ENCODE results near the gene GPR107. TPM values are rescaled to one million over a fixed set of nuclear protein-coding genes. Genes with fewer than 3 reads are reported as not detected.

Gene GPR107
- total RNA-seq, 6 experiments from 2014 or later, result 12.6 to 18.2 (median 14.5) TPM

GRCh38 chr9:130171226-130172148, 117.8 kb downstream of the GPR107 start:
- Histone ChIP-seq H3K9me3 (no peaks in the 10 kb centered on the region), H3K4me3 (peak overlapping the region; percentile 12 to 46 (median 18)), H3K27ac (no peak overlapping the region), H3K4me1 (no peaks in the 10 kb centered on the region), H3K27me3 (no peaks in the 10 kb centered on the region), H3K36me3 (no peaks in the 10 kb centered on the region)
- WGBS (ENCODE audit: insufficient coverage, low coverage, low lambda C conversion rate, missing lambda C conversion rate), result 55% methylated on average over 10 of the region's 45 CpGs
- TF ChIP-seq CTCF (IDR thresholded peaks at IDR 0.05) (no peak), POLR2A (IDR thresholded peaks at IDR 0.05) (no peak)
- intact Hi-C loops (cut with DNase I), result no loop called here
- peak in 2 of 4 donors; percentile 4 for ATAC-seq
- DNase-seq, result no peak

GRCh38 chr9:130172161-130172857, 118.6 kb downstream of the GPR107 start, which contains the start of gene NCS1:
Gene NCS1 (plus strand): TSS chr9:130172404. CDS start chr9:130172664, 260 bp downstream.
- WGBS (ENCODE audit: insufficient coverage, low coverage, low lambda C conversion rate, missing lambda C conversion rate), result no CpG with 5 or more reads among the region's 101 CpGs
- Histone ChIP-seq H3K4me3 (peak within 1 kb of the TSS; percentile 27 to 46 (median 33)), H3K36me3 (no peaks in the 10 kb centered on the region), H3K9me3 (no peaks in the 10 kb centered on the region), H3K27ac (no peak within 1 kb of the TSS), H3K27me3 (no peaks in the 10 kb centered on the region), H3K4me1 (no peaks in the 10 kb centered on the region)
- TF ChIP-seq CTCF (IDR thresholded peaks at IDR 0.05), result no peak
- no peak for TF ChIP-seq POLR2A (IDR thresholded peaks at IDR 0.05)
- intact Hi-C loops (cut with DNase I), result no loop called here
- peak; percentile 84 to 94 (median 92) for ATAC-seq
- peak; percentile 80 to 86 (median 86) for DNase-seq

DNA sequence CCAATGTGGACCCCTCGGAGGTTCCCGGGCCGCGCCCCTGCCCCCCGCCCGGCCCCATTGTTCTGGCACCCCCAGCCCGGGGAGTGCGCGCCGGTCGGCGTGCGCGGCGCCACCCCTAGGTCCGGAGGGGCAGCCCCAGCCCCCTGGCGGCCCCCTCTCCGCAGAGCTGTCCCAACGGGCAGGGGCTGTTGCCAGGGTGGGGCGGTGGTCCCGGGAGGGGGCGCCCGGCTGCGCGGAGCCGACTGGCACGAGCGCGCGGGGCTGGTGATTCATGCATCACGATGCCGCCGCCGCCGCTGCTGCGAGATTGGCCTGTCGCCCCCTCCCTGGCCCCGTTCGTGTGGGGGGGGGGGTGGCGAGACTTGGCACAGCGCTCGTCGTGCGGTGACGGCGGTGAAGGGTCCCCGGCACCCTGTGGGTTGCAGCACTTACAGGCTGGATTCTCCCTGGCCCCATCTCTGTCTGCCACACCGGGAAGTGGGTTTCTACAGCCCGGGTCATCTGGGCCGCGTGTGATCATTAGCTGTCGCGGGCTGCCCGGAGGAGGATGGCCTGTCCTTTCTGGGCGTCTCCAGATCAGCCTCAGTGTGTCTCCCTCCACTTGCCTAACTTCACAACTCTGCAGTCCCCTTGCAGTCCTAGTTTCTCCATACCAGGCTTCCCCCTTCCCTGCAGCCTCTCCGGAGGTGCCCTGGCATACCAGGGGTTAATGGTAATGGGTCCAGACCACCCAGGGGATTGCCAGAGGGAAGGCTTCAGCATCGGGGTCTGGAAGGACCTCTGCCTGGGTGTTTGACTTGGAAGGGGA, 119.4 kb downstream of the GPR107 start:
- H3K27me3 ChIP-seq, result no peaks in the 10 kb centered on the region
- H3K4me1 ChIP-seq, result no peaks in the 10 kb centered on the region
- no peak for DNase-seq
- intact Hi-C loops (cut with DNase I), result no loop called here
- H3K27ac ChIP-seq, result no peak overlapping the region
- TF ChIP-seq CTCF (IDR thresholded peaks at IDR 0.05) (no peak), POLR2A (IDR thresholded peaks at IDR 0.05) (no peak)
- 15% methylated on average over 10 of the region's 57 CpGs for WGBS (ENCODE audit: insufficient coverage, low coverage, low lambda C conversion rate, missing lambda C conversion rate)
- no peaks in the 10 kb centered on the region for H3K9me3 ChIP-seq
- no peaks in the 10 kb centered on the region for H3K36me3 ChIP-seq
- peak overlapping the region; percentile 27 to 36 (median 33) for H3K4me3 ChIP-seq
- no peak for ATAC-seq

DNA sequence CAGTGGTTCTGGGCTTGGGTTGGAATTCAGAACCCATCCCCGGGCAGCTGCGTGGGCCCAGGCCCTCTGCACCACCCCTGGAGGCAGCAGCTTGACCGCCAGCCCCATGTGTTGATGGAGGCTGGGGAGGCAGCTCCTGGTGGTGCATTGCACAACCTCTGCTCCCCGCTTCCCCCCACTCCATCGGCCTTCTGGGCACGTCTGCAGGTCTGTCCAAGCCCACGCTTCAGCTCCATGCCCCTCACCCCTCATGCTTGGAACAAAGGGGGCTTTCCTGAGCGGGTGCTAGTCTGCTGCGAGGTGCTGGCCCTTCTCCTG, 119.9 kb downstream of the GPR107 start:
- H3K36me3 ChIP-seq, result no peaks in the 10 kb centered on the region
- 70% methylated on average over 3 of the region's 9 CpGs for WGBS (ENCODE audit: insufficient coverage, low coverage, low lambda C conversion rate, missing lambda C conversion rate)
- no peak for TF ChIP-seq CTCF (IDR thresholded peaks at IDR 0.05)
- TF ChIP-seq POLR2A (IDR thresholded peaks at IDR 0.05), result no peak
- DNase-seq (no peak), ATAC-seq (no peak)
- no peaks in the 10 kb centered on the region for H3K9me3 ChIP-seq
- intact Hi-C loops (cut with DNase I), result no loop called here
- no peaks in the 10 kb centered on the region for H3K27me3 ChIP-seq
- H3K27ac ChIP-seq, result no peak overlapping the region
- no peaks in the 10 kb centered on the region for H3K4me1 ChIP-seq
- peak overlapping the region in 1 of 3 donors; percentile 27 for H3K4me3 ChIP-seq

Data from right lobe of liver (tissue), 6 donors.